GM06990 (cell line): ENCODE data around the gene KRT72.

ENCODE experiments used
- DNase-seq: peaks from one replicate; pipeline ENCODE4 v3.0.0-alpha.2; 2011; ENCODE audit not compliant: insufficient read length; ENCODE audit errors: extremely low read depth
- H3K27me3 ChIP-seq: replicated peaks from 2 replicates; pipeline ENCODE4 v1.6.0; 2011; ENCODE audit warnings: low read length; ENCODE audit not compliant: control insufficient read depth, insufficient read depth
- H3K36me3 ChIP-seq: 2 replicates; pipeline ENCODE4 v1.5.1; 2011; ENCODE audit warnings: low read length; ENCODE audit not compliant: control insufficient read depth, insufficient read depth
- H3K4me3 ChIP-seq: replicated peaks from 2 replicates; pipeline ENCODE4 v1.5.1; 2011; ENCODE audit warnings: low read depth, mild to moderate bottlenecking, control low read depth, low read length
- TF ChIP-seq, protein P1 (sequence below): IDR thresholded peaks from 2 replicates; pipeline ENCODE4 v1.5.1; 2011; ENCODE audit warnings: low read length, control low read depth, mild to moderate bottlenecking, inconsistent platforms; ENCODE audit not compliant: insufficient read depth, poor library complexity, severe bottlenecking

The KRT72 gene

GRCh38 chr12:52600941-52601481, at the start of gene KRT72:
TSS of gene KRT72 (minus strand) at chr12:52601463. CDS start at chr12:52601452, 11 bp downstream.
- Histone ChIP-seq H3K27me3 (no peaks in the 10 kb centered on the region; the same call in 1 of the 2 replicates), H3K36me3 (no peaks in the 10 kb centered on the region), H3K4me3 (no peak within 1 kb of the TSS)
- no peak for DNase-seq
- TF ChIP-seq, protein P1, sequence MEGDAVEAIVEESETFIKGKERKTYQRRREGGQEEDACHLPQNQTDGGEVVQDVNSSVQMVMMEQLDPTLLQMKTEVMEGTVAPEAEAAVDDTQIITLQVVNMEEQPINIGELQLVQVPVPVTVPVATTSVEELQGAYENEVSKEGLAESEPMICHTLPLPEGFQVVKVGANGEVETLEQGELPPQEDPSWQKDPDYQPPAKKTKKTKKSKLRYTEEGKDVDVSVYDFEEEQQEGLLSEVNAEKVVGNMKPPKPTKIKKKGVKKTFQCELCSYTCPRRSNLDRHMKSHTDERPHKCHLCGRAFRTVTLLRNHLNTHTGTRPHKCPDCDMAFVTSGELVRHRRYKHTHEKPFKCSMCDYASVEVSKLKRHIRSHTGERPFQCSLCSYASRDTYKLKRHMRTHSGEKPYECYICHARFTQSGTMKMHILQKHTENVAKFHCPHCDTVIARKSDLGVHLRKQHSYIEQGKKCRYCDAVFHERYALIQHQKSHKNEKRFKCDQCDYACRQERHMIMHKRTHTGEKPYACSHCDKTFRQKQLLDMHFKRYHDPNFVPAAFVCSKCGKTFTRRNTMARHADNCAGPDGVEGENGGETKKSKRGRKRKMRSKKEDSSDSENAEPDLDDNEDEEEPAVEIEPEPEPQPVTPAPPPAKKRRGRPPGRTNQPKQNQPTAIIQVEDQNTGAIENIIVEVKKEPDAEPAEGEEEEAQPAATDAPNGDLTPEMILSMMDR = no peak

DNA sequence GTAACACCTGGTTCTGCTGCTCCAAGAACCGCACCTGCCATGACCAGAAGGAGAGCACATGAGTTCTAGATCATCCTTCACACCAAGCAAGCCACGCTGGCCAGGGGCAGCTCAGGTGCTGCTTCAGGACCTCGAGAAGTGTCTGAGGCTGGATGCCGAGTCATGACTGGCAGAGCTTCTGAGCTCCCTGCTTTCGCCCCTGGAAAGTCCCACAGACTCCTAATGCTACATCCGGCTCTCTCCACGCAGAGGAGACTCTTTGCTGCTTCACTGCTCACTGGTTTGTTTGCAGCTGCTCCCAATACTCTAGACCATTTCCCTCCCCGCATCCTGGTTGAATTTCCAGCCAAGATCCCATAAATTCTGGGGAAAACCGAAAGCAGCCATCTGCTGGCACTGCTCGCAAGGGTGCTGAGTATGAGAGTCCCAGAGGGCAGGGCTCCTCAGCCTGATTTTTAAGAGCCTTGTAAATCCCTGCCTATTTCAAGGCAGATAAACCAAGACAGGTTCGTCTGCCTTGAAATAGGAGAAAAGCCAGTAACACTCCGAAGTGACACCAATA, 49.3 kb upstream of the KRT72 start:
- DNase-seq = no peak
- H3K4me3 ChIP-seq = no peak overlapping the region
- H3K36me3 ChIP-seq = no peaks in the 10 kb centered on the region
- H3K27me3 ChIP-seq = no peaks in the 10 kb centered on the region; the same call in 1 of the 2 replicates
- TF ChIP-seq, protein P1 = no peak

GRCh38 chr12:52649066-52649465, 47.8 kb upstream of the KRT72 start:
- no peaks in the 10 kb centered on the region for H3K27me3 ChIP-seq
- TF ChIP-seq, protein P1 = no peak
- H3K36me3 ChIP-seq = no peaks in the 10 kb centered on the region
- no peak for DNase-seq
- no peak overlapping the region for H3K4me3 ChIP-seq

GRCh38 chr12:52648012-52648550, 46.8 kb upstream of the KRT72 start:
- TF ChIP-seq, protein P1 = no peak
- no peaks in the 10 kb centered on the region for H3K27me3 ChIP-seq

GRCh38 chr12:52647601-52648000, 46.3 kb upstream of the KRT72 start:
- Histone ChIP-seq H3K36me3 (no peaks in the 10 kb centered on the region), H3K27me3 (no peaks in the 10 kb centered on the region), H3K4me3 (no peak overlapping the region)
- TF ChIP-seq, protein P1 = no peak
- DNase-seq = no peak

More at GRCh38 chr12:52648012-52648550, 46.8 kb upstream of the KRT72 start:
- Histone ChIP-seq H3K4me3 (no peak overlapping the region), H3K36me3 (no peaks in the 10 kb centered on the region)
- DNase-seq = no peak
